Thyroid gland (tissue), 4 donors: ENCODE measurements around the gene LCE5A. TPM values are rescaled to one million over a fixed set of nuclear protein-coding genes. Genes with fewer than 3 reads are reported as not detected.

Experiments used
- DNase-seq, 2 donors: peaks; one replicate each; pipeline ENCODE4 v3.0.0-alpha.2; 2019
- H3K27ac ChIP-seq, 3 donors: fragments of 200-600 bp; sonication (generic); 1 replicate in 2 of 3; 2 replicates in 1 of 3; pipeline ENCODE4 v1.5.1; 2016 to 2019; ENCODE audit warnings: mild to moderate bottlenecking in 1 of 3, moderate library complexity in 1 of 3
- H3K27me3 ChIP-seq: fragments of 200-600 bp; sonication (generic); one replicate; pipeline ENCODE4 v1.5.1; 2019
- H3K36me3 ChIP-seq, 2 donors: fragments of 200-600 bp; sonication (generic); one replicate each; pipeline ENCODE4 v1.5.1; 2016 to 2019
- H3K4me1 ChIP-seq, 2 donors: fragments of 200-600 bp; sonication (generic); one replicate each; pipeline ENCODE4 v1.5.1; 2017 to 2019
- H3K4me3 ChIP-seq, 3 donors: fragments of 200-600 bp; sonication (generic); replicated peaks in 1 of 3; 1 replicate in 2 of 3; 2 replicates in 1 of 3; pipeline ENCODE4 v1.5.1; 2016; ENCODE audit warnings: mild to moderate bottlenecking in 1 of 3
- H3K9me3 ChIP-seq: fragments of 200-600 bp; sonication (generic); one replicate; pipeline ENCODE4 v1.5.1; 2017
- POLR2A ChIP-seq, 2 donors: fragments of 450-650 bp; IDR thresholded peaks; one replicate each; pipeline ENCODE4 v1.6.1; 2017; ENCODE audit warnings: antibody characterized with exemption in 2 of 2, mild to moderate bottlenecking in 2 of 2, moderate library complexity in 1 of 2
- WGBS, 2 donors: methylation state at CpG; one replicate each; pipeline ENCODE4 v1.1.5; 2017; 5-methylcytosine and 5-hydroxymethylcytosine counted together
- intact Hi-C: fragments of 100-400 bp; cut with DNase I; formaldehyde crosslinking; loops from one replicate; pipeline ENCODE4 v1.15.1; 2023
- total RNA-seq, 4 donors: library from RNA; depleted of rRNA; stranded (reverse); fragments of >200 nt; gene quantifications; one replicate each; pipeline ENCODE4 v1.2.3, GENCODE V29; 2016
- TF ChIP-seq, protein P1 (sequence below), 6 experiments: fragments of 200-600 bp in 3 of 6; fragments of 450-650 bp in 3 of 6; sonication (generic) in 3 of 6; IDR thresholded peaks; one replicate each; pipeline ENCODE4 v1.5.1; 2016 to 2019; ENCODE audit warnings: antibody characterized with exemption in 6 of 6, mild to moderate bottlenecking in 2 of 6, inconsistent platforms in 1 of 6, moderate library complexity in 1 of 6

Gene LCE5A
- total RNA-seq, 4 donors from 2014 or later: not detected

DNA sequence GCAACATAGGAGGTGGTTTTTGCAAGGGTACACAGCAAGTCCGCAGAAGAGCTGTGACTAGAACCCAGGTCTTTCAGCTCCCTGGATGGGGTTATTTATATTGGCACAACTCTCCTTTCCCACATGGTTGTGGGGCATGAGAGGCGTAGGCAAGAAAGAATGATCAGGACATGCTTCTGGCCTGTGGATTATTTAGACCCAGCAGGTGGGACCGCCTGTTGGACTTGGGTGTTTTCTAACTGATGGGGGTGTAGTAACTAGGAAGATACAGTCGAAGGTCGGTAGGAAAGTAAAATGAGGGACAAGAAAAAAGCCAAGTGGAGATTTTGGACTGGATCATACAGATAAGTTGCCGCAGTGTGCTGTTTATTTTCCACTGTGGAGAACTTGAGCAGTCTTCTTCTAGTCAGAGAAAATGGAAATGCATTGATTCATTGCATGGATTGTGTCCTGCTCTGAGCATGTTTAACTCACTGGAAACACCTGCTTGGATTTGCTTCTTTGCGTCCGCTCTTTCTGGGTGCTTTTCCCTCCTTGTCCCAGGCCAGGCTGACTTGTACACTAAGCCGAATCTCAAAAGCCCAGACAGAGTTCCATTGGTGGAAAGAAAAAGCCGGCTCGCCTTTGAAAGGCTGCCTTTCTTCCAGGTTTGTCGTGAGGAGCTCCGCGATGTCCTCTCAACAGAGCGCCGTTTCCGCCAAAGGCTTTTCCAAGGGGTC is 4.3 kb downstream of the LCE5A start:
- H3K4me3 ChIP-seq: no peak overlapping the region
- 36 to 45% methylated on average over 11 to 15 of the region's 17 CpGs for WGBS, 2 donors
- intact Hi-C loops: no loop called here
- no peaks in the 10 kb centered on the region for H3K9me3 ChIP-seq
- H3K4me1 ChIP-seq: peaks cover 4 to 7% of the 10 kb centered on the region in 2 donors
- no peak for DNase-seq
- H3K27ac ChIP-seq: no peak overlapping the region
- no peaks in the 10 kb centered on the region for H3K36me3 ChIP-seq
- peaks cover 20% of the 10 kb centered on the region for H3K27me3 ChIP-seq
- TF ChIP-seq, protein P1, sequence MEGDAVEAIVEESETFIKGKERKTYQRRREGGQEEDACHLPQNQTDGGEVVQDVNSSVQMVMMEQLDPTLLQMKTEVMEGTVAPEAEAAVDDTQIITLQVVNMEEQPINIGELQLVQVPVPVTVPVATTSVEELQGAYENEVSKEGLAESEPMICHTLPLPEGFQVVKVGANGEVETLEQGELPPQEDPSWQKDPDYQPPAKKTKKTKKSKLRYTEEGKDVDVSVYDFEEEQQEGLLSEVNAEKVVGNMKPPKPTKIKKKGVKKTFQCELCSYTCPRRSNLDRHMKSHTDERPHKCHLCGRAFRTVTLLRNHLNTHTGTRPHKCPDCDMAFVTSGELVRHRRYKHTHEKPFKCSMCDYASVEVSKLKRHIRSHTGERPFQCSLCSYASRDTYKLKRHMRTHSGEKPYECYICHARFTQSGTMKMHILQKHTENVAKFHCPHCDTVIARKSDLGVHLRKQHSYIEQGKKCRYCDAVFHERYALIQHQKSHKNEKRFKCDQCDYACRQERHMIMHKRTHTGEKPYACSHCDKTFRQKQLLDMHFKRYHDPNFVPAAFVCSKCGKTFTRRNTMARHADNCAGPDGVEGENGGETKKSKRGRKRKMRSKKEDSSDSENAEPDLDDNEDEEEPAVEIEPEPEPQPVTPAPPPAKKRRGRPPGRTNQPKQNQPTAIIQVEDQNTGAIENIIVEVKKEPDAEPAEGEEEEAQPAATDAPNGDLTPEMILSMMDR (IDR thresholded peaks at IDR 0.05): no peak
- no peak for TF ChIP-seq POLR2A (IDR thresholded peaks at IDR 0.05)

DNA sequence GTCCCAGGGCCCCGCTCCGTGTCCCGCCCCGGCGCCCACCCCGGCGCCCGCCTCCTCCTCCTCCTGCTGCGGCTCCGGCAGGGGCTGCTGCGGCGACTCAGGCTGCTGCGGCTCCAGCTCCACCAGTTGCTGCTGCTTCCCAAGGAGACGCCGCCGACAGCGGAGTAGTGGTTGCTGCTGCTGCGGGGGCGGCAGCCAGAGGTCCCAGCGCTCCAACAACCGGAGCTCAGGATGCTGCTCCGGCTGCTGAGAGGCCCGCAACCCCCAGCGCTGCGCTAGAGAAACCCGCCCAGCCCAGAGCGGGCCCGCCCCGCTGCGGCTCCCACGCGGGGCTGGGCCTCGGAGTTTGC is 4.8 kb downstream of the LCE5A start:
- peaks cover 20% of the 10 kb centered on the region for H3K27me3 ChIP-seq
- H3K4me3 ChIP-seq: no peak overlapping the region
- H3K4me1 ChIP-seq: peaks cover 4 to 7% of the 10 kb centered on the region in 2 donors
- 0 to 3% methylated on average over 10 to 15 of the region's 33 CpGs for WGBS, 2 donors
- no peaks in the 10 kb centered on the region for H3K36me3 ChIP-seq
- H3K27ac ChIP-seq: no peak overlapping the region
- peak in 1 of 2 donors; percentile 5 for DNase-seq
- TF ChIP-seq, protein P1 (IDR thresholded peaks at IDR 0.05): no peak
- no peak for TF ChIP-seq POLR2A (IDR thresholded peaks at IDR 0.05)
- intact Hi-C loops: no loop called here
- H3K9me3 ChIP-seq: no peaks in the 10 kb centered on the region

DNA sequence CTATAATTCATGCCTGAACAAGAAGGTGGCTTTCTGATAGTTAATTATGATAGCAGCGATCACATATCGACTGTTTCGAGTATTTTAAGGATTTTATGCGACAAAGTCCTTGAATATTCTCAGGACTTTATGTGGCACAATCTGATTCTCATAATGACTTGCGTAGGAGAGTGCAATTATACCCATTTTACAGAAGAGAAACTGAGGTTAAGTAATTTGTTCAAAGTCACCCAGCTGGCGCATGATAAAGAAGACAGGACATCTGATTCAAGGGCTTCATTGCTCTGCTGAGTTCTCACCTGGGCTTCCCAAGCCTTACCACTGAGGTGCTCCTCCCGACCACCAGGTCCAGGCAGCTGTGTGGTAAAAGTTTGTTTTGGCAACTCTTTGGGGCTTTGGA is 5.5 kb downstream of the LCE5A start:
- Histone ChIP-seq H3K9me3 (no peaks in the 10 kb centered on the region), H3K27me3 (peaks cover 20% of the 10 kb centered on the region), H3K36me3 (no peaks in the 10 kb centered on the region), H3K27ac (no peak overlapping the region), H3K4me3 (no peak overlapping the region), H3K4me1 (peaks cover 4 to 7% of the 10 kb centered on the region in 2 donors)
- DNase-seq: no peak
- TF ChIP-seq, protein P1 (IDR thresholded peaks at IDR 0.05): no peak
- TF ChIP-seq POLR2A (IDR thresholded peaks at IDR 0.05): no peak
- intact Hi-C loops: no loop called here
- 74 to 77% methylated on average over 7 of the region's 7 CpGs for WGBS, 2 donors

DNA sequence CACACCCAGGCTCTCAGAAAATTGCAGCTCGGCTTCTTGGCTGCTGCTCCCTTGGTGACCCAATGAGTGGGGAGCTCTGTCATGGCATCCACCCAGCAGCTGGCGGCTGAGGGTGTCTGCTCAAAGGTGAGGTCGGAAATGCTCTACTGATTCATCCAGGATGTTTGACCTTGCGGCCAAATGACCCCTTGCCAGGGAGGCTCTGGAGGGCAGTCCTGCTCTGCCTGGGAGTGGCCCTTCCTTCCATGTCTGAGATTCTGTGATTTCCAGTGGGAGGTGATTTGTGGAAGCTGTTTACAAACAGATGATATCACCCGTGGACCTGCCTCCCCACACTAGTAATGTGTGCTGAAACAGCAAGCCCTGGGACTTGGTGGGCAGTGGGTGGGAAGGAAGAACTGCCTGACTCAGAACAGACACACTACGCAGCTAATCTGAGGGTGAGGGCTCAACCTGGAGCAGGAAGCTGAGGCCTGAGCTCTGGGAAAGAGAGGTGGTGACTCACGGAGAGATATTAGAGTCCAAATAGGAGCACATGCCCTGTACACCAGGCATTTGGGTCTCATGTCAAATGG is 6.7 kb downstream of the LCE5A start:
- Histone ChIP-seq H3K4me3 (no peak overlapping the region), H3K9me3 (no peaks in the 10 kb centered on the region), H3K36me3 (no peaks in the 10 kb centered on the region), H3K27ac (no peak overlapping the region), H3K4me1 (peaks cover 4 to 7% of the 10 kb centered on the region in 2 donors), H3K27me3 (peaks cover 20% of the 10 kb centered on the region)
- no peak for DNase-seq
- intact Hi-C loops: no loop called here
- TF ChIP-seq, protein P1 (IDR thresholded peaks at IDR 0.05): no peak
- TF ChIP-seq POLR2A (IDR thresholded peaks at IDR 0.05): no peak
- WGBS, 2 donors: 51 to 52% methylated on average over 7 of the region's 7 CpGs

DNA sequence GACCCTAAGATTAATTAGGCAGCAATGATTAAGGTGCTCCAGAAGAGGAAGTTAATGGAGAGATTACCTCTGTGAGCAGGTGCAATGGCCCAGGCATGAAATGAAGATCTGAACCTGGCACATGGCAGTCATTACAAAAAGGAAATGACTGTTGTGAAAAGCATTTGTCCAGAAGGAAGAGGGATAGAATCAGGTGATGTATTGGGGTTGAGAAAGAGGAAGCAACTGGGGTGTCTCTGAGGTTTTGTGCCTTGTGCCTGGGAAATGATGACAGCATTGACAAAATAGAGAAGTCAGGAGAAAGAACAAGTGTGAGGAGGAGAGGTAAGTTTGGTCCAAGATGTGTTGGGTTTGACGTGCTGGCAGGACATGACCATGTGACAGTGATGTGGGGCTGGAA is 9.2 kb downstream of the LCE5A start:
- peaks cover 12% of the 10 kb centered on the region for H3K27me3 ChIP-seq
- H3K27ac ChIP-seq: no peak overlapping the region
- peaks cover 4 to 7% of the 10 kb centered on the region in 2 donors for H3K4me1 ChIP-seq
- intact Hi-C loops: no loop called here
- TF ChIP-seq, protein P1 (IDR thresholded peaks at IDR 0.05): no peak
- no peak for TF ChIP-seq POLR2A (IDR thresholded peaks at IDR 0.05)
- no peak for DNase-seq
- no peaks in the 10 kb centered on the region for H3K9me3 ChIP-seq
- 52 to 68% methylated on average over 1 of the region's 1 CpG for WGBS, 2 donors
- H3K36me3 ChIP-seq: no peaks in the 10 kb centered on the region
- H3K4me3 ChIP-seq: no peak overlapping the region
